Esophagus squamous epithelium (tissue), 4 donors: Measurements from ENCODE around the gene EVPLL.

ENCODE experiments used
- POLR2A ChIP-seq, 4 donors: fragments of 450-650 bp; IDR thresholded peaks; one replicate each; pipeline ENCODE4 v1.6.1; 2017; ENCODE audit warnings: antibody characterized with exemption in 4 of 4, mild to moderate bottlenecking in 4 of 4, moderate library complexity in 3 of 4
- TF ChIP-seq, protein P1 (sequence below), 6 experiments: fragments of 450-650 bp in 4 of 6; fragments of 200-600 bp in 2 of 6; sonication (generic) in 2 of 6; IDR thresholded peaks; one replicate each; pipeline ENCODE4 v1.5.1; 2016 to 2019; ENCODE audit warnings: antibody characterized with exemption in 6 of 6, mild to moderate bottlenecking in 4 of 6, moderate library complexity in 4 of 6

DNA sequence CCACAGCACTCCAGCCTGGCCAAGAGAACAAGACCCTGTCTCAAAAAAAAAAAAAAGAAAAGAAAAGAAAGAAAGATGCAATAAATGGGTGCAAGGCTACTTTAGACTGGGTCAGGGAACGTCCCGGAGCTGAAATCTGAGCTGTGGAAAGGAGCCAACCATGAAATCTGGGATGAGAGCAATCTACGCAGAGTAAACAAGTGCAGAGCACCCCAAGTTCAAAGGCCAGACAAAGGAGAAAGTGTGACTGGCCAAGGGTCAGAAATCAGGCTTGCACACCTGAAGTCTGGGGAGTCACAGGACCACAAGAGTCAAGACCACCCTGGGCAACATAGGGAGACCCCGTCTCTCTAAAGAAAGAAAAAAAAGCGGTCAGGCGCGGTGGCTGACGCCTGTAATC lies 17.1 kb upstream of the EVPLL start:
- TF ChIP-seq, protein P1, sequence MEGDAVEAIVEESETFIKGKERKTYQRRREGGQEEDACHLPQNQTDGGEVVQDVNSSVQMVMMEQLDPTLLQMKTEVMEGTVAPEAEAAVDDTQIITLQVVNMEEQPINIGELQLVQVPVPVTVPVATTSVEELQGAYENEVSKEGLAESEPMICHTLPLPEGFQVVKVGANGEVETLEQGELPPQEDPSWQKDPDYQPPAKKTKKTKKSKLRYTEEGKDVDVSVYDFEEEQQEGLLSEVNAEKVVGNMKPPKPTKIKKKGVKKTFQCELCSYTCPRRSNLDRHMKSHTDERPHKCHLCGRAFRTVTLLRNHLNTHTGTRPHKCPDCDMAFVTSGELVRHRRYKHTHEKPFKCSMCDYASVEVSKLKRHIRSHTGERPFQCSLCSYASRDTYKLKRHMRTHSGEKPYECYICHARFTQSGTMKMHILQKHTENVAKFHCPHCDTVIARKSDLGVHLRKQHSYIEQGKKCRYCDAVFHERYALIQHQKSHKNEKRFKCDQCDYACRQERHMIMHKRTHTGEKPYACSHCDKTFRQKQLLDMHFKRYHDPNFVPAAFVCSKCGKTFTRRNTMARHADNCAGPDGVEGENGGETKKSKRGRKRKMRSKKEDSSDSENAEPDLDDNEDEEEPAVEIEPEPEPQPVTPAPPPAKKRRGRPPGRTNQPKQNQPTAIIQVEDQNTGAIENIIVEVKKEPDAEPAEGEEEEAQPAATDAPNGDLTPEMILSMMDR (IDR thresholded peaks at IDR 0.05), result no peak
- TF ChIP-seq POLR2A (IDR thresholded peaks at IDR 0.05), result no peak
